Activated CD8-positive, alpha-beta memory T cell treated with anti-CD3 and anti-CD28 coated beads, Interleukin-2, amount 50 U/mL, for 1 hour (primary cell): Measurements from ENCODE around the gene MPND.
A peak's percentile ranks its signal among the peaks of the same experiment; 100 is the strongest.
"Not testable (repeated sequence)": the region's sequence is repeated elsewhere in the genome, so short reads cannot be mapped to it uniquely, and the experiment has no call there.

ENCODE experiments used
- DNase-seq: peaks from one replicate; pipeline ENCODE4 v3.0.0-alpha.2; 2020; ENCODE audit errors: extremely low read depth

Gene MPND

DNA sequence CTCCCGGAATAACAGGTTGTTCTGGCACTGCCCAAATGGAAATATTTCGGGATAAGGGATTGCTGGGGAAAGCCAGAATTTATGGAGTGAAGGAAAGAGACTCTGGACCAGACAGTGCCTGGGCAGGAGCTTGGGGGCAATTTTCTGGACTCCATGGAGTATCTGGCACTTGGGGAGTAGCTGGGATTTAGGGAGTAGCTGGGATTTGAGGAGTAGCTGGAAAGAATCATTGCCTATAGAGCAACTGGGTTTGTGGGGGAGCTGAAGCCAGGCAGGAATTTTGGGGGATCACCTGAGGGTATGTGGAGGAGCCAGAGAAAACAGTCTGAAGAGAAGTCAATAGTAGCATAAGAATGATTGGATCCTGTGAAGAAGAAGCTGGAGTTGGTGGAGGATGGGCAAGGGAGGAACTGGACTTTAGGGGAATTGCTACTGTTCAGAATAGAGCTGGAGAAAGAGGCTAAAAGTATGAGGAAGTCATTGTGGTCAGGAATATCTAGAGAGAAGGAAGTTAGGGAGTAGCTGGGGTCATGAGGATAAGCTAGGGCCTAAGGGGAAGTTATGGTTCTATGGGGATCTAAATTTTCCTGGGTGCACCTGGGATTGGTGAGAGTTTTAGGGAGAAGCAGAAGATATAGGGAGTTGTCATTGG lies 24.2 kb upstream of the MPND start:
- no peak for DNase-seq

DNA sequence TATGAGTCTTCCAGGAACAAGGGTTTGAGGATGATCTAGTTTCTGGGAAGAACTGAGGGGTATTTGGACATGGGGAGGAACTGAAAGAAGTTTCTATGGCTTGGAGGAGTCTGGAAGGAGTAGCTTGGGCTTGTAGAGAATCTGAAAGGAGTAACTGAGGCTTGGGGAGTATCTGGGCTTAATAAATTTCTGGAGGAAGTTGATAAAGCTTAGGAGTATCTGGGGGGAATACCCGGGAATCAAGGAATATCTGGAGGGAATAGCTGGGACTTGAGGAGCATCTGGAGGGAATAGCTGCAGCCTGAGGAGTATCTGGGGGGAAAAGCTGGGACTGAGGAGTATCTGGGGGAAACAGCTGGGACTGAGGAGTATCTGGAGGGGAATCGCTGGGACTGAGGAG lies 22.9 kb upstream of the MPND start:
- no peak for DNase-seq

GRCh38 chr19:4322942-4323665 lies 20.3 kb upstream of the MPND start:
- no peak for DNase-seq

GRCh38 chr19:4323692-4324091 lies 19.7 kb upstream of the MPND start:
- DNase-seq = no peak

DNA sequence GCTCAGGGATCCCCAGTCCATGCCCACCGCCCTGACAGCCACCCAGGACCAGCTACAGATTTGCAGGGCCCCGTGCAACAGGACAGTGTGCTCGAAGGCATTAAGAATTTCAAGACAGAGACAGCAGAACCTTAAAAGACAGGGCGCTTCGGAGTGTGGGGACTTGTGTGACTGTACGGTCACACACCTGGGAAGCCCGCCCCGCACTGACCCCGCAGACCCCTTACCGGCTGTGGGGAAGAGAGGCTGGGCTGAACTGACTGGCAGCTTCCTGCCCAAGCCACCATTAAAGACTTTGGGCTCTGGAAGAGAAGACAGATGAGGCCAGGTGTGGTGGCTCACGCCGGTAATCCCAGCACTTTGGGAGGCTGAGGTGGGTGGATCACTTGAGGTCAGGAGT lies 19.1 kb upstream of the MPND start:
- no peak for DNase-seq

DNA sequence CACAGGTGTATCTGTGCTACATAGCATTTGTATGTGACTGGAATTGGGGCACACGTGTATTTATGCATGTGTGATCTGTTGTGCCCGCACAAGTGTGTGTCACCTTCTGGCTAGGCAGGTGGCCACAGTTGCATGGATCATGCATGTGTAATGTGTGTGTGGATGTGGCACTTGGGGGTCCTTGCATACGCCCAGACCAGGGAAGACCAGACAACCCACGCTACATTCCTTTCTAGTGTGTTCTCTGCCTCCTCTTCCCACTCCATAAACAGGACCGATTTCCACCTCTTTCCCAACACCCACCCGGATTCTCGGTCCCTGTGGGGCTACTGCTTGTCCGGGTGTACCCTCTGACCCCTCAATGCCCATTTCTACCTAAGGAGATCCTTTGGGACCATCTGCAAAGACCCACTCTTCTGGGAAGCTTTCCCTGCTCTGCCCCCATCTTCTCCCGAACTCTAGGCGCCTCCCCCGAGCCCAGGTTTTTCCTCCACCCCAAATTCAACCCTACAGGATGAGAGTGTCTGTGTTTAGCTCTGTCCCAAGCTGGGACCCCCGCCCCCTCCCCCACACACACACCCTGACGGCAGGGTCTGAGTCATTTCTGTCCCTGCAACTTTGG lies 17.0 kb upstream of the MPND start:
- no peak for DNase-seq

GRCh38 chr19:4326837-4327251 lies 16.5 kb upstream of the MPND start:
- DNase-seq = no peak

DNA sequence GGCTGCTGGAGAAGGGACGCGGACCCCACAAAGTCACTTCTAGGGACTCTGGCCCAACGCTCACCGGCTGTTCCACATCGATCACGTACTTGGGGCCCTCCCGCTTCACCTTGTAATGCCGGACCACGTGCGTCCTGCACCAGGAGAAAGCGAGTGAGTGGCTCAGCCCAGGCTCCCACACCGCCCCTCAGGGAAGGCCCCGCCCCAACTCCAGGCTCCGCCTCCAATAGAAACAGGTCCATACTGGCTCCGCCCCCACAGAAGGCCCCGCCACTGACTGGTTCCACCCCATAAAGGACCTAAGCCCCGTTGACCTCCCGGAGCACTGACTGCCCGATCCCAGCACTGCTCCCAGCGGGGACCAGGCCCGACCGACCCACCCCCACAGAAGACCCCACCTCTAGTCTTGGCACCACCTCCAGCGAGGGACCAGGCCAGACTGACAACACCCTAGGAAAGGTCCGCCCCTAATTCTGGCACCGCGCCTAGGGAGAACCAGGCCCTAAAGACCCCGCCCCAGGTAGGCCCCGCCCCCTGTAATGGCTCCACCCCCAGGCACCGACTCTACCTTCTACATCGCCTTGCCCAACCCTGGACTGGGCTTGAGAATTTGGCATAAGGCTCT lies 16.0 kb upstream of the MPND start:
- DNase-seq = peak; percentile 27

GRCh38 chr19:4327877-4328242 lies 15.5 kb upstream of the MPND start:
- DNase-seq = no peak

- DNase-seq = peak; percentile 91
Observed at GRCh38 chr19:4328243-4328990, 14.9 kb upstream of the MPND start.

GRCh38 chr19:4328991-4329681 lies 14.2 kb upstream of the MPND start:
- DNase-seq = not testable (repeated sequence)

DNA sequence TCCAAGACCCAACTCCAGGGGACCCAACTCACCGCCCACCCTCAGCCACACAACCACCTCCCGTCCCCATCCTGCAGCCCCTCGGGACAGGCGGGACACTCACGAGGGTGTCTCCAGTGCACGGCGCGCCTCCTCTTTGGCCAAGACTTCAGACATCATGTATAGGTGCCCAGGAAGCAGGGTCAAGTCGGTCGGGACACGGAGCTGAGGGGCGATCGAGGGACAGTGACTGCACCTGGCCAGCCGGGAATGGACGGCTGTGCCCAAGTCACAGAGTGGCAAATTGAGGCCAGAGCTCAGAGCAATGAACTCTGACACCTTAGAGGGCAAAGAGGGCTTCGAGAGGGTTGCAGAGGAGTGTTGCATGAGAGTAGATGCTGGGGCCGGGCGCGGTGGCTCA lies 13.5 kb upstream of the MPND start:
- no peak for DNase-seq

DNA sequence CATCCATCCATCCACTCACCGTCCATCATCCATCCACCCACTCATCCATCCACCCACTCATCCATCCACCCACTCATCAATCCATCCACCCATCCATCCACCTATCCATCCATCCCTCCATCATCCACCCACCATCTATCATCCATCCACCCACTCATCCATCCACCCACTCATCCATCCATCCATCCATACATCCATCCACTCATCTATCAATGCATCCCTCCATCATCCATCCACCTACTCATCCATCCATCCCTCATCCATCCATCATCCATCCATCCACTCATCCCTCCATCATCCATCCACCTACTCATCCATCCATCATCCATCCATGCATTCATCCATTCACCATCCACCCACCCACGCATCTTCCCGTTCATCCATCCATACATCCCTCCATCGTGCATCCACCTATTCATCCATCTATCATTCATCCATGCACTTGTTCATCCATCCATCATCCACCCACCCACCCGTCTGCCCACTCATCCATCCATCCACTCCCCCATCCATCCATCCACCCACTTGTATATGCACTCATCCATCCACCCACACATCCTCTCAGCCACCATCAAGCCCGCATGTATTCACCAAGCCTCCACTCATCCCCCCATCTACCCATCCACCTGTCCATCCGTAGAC lies 8.3 kb upstream of the MPND start:
- DNase-seq = no peak

- no peak for DNase-seq
Observed at GRCh38 chr19:4337906-4338440, 5.4 kb upstream of the MPND start.

GRCh38 chr19:4338441-4339355 lies 4.7 kb upstream of the MPND start, which contains the start of gene STAP2:
Gene STAP2 (minus strand): TSS chr19:4338827. CDS start chr19:4338753, 74 bp downstream.
- DNase-seq = no peak

DNA sequence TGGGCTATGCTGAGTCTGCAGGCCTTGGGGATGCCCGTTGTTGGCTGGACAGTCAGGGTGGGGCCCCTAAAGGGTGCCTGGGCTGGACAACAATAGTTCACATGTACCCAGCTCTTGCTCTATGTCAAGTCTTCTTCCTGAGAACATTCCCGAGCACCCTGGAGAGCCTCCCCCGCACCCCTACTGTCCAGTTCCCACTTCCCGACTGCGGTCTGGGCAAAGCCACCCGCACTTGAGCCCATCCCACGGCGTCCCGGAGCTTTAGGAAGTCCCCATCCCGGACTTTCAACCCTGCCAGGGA lies 1.1 kb upstream of the MPND start:
- DNase-seq = no peak

DNA sequence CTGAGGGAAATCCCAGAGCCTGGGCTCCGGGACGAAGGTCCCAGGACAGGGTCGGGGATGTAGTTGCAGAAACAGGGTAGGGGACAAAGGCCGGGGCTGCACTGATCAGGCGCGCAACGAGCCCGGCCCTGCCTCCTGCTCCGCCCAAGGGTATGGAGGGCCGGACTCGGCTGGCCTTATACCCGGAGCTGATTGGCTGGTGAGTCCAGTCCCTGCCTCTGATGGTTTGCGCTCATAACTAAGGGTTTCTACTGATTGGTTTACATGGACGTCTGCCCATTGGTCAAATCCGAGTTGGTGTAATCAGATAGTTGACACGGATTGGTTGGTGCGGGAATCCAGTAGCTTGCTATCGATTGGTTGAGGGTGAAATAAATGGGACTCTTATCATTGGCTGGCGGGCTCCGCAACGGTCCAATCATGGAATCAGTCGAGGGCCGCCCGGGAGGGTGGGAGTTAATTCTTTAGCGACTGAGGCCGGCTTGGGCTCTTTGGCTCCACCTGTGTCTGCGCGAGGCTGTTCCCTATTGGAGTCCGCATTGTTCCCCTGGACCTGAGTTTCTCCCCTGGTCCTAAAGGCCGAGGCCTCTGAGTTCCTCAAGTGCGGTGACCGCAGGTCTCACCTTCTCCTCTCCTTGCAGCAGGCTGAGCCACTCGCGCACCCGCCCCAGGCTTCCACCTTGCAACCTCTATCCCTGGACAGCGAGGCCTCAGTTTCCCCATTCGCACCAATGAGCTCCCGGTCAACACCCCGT lies 570 bp upstream of the MPND start:
- peak; percentile 87 for DNase-seq

DNA sequence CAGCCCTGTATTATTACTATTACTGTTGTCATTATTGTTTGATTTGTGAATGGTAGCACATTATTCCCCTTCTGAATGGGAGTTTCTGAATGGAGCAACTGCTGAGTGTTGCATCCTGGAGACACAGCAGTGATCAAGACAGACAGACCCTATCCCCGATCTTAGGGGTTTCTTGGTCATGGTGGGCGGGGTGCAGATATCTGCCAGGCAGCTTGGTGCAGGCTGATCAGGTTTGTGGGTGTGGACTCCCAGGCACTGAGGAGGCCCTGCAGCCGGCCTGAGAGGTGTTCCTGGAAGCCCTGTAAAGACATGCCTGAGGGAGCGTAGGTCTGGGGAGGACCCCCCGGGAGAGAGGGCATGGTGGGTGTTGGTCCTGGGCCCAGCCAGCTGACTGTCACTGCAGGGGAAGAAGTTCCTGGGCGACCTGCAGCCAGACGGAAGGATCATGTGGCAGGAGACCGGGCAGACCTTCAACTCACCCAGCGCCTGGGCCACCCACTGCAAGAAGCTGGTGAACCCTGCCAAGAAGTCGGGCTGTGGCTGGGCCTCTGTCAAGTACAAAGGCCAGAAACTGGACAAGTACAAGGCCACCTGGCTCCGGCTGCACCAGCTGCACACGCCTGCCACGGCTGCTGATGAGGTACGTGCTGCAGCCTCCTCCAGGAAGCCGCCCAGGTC lies 2.1 kb downstream of the MPND start:
- DNase-seq = no peak
